GM21515 (cell line): ENCODE results near the gene RASD2.

Source experiments
- ATAC-seq: cut with Tn5 transposase; IDR thresholded peaks from one replicate; pipeline ENCODE4 v1.9.1; 2021; ENCODE audit not compliant: unreplicated experiment

Gene RASD2

DNA sequence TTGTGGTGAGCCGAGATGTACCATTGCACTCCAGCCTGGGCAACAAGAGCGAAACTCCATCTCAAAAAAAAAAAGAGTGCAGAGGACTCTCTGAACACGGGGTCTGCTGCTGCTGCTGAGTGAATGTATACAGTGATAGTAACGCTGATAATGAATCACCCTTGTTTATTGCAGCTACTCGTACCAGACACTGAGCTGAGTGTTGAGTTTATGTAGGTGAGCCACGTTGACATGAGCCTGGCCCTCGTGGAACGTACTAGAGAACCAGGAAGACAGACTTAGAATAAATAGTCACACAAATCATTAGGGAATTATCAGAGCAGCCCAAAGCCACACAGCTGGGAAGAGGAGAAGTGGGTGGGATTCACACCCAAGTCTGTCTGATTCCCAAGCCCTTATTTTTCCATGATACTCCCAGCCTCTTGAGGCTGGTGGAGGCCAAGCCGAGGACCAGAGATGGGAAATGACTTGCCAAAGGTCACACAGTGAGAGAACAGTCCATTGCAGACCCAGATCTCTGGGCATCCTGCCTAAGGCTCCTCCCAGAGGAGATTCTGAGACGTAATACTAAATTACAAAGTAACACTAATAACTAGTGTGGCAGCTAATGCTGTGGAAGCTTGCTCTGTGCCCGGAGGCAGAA lies 41.7 kb downstream of the RASD2 start:
- ATAC-seq = no peak

DNA sequence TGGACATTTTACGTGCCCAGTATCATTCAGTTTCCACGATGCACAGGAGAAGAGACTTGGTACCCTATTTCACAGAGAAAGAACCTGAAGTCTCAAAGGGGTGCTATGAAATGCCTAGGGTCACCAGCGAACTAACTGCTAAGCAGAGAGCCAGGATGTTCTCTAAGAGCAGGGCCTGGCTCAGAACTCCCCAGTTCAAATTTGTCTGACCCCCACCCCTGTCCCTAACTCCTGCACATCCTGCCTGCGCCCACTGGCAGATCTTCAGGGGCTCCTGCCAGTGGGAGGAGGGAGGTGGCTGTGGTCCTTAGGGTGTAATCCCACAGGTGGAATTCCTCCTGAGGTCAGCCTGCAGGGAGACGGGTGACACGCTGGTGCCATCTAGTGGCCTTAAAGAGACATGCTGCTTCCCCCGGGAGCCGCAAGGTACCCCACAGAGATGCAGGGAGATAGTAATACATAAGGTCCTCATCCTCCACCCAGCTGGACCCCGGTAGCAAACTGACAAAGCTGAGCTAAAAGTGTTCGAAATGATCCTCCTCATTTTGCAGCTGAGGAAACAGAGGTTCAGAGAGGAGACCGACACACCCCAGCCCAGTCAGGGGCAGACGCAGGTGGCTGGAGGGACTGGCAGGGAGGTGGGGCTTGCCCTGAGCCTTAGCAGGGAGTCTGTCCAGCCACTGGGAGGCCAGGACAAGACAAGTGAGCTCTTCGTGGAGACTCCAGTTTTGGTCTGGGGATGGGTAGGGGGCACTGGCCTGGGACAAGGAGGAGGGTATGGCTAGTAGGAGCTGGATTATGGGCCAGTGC lies 42.4 kb downstream of the RASD2 start:
- no peak for ATAC-seq

DNA sequence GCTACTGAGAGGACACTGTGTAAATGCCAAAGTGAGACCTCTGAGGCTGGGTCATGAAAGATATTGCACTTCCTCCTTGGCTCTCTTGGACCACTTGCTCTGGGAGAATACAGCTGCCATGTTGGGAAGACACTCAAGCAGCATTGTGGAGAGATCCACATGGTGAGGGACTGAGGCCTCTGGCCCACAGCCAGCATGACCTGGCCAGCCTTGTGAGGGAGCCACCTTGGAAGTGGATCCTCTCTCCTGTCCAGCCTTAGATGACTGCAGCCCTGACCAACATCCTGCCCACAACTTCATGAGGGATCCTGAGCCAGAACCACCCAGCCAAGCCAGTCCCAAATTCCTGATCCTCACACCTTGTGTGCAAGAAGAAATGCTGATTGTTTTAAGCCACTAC lies 46.1 kb downstream of the RASD2 start:
- ATAC-seq = no peak

DNA sequence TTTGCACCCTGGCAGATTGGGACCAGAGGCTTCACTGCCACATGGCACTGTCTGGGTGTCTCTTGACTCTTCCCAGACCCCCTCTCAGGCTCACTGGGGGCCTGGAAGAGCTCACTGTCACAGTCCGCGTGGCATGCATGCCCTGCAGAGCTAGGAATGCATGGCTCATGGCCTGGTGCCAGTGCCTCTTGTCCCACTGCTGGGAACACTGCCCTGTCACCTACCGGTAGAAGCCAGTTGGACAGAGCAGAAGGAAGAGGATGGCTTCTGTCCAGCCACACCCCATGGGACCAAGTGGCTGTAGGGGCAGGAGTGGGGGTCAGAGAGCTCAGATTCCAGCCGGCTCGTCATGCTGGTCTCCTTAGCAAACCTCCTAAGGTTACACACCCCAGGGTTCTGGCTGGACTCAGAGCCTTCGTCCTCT lies 46.8 kb downstream of the RASD2 start:
- ATAC-seq = no peak

DNA sequence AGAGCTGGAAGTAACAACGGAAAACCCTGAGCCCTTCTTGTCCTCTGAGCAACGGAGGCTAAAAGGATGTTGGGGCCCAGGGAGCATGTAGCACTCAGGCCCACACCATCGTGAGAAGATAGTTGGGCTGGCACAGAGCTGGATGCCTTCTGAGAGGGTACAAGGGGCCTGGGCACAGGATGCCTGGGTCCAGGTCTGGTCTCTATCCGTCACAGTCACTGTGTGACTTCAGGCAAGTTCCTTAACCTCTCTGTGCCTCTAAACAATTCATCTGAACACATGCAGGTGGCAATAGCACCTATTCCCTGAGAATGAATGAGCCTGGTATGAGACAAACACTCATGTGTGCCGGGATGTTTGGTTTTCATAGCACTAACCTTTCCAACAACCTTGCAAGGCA lies 47.3 kb downstream of the RASD2 start:
- no peak for ATAC-seq

DNA sequence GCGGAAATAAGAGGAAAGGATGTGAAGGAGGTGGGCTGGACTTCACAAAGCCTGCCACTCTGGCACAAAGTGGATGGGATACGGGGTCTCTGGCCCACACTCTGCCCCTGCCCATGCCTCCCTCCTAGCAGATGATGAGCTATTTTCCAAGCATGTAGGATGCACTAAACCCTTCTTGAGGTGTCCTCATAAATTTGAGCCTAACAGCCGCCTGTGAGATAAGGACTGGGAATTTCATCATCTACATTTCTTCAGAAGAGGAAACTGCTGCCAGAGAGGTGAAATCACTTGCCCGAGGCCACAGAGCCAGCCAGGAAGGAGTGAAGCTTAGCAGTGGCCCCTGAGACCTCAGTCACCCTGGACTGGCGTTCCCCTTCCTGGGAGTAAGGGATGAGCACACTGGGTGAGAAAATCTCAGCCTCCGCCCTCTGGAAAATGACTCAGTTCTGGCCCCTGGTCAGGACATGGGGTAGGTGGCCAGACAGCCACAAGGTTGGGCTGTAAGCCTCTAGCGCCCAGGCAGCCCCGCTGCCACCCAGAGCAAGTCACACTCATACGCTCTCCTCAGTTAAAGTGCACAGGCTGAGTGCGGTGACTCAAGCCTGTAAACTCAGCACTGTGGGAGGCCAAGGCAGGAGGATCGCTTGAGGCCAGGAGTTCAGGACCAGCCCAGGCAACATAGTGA lies 48.6 kb downstream of the RASD2 start:
- no peak for ATAC-seq

DNA sequence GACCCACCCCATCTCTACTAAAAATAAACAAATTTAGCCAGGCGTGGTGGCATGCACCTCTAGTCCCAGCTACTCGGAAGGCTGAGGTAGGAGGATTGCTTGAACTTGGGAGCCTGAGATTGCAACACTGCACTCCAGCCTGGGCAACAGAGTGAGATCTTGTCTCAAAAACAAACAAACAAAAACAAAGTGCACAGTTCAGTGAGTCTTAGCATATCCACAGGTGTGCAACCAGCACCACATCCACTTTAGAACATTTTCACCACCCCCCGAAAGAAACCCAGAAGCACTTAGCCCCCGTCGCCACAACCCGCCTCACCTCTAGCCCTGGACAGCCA lies 49.1 kb downstream of the RASD2 start:
- no peak for ATAC-seq

DNA sequence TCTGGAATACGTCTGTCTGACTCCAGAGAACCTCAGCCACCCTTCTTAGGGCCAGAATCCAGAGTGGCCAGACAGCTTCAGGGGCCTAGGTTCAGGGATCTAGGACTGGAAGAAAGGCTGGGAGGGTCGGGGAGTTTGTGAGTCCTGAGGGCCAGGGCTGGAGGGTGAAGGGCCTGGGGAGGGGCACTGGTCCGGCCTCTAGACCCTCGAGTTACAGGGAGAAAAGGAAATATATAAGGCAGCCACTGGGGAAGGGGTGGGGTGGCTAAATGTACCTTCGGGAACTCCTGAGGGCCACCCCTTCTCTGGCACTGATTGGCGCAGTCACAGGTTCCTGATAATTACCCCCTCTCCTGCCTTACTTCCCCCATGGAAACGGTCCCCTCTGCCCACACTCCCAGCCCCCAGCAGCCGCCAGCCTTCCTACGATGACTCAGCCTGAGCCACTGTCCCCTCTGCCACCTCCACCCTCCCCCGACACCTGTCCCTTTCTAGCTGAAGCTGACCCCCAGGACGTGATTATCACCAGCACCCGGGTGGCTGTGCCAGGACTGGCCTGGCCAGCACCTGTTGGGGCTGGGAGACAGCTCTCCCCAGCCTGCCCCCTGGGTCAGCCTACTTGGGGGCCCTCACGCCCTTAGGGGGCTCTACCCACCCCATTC lies 50.1 kb downstream of the RASD2 start:
- ATAC-seq = no peak

DNA sequence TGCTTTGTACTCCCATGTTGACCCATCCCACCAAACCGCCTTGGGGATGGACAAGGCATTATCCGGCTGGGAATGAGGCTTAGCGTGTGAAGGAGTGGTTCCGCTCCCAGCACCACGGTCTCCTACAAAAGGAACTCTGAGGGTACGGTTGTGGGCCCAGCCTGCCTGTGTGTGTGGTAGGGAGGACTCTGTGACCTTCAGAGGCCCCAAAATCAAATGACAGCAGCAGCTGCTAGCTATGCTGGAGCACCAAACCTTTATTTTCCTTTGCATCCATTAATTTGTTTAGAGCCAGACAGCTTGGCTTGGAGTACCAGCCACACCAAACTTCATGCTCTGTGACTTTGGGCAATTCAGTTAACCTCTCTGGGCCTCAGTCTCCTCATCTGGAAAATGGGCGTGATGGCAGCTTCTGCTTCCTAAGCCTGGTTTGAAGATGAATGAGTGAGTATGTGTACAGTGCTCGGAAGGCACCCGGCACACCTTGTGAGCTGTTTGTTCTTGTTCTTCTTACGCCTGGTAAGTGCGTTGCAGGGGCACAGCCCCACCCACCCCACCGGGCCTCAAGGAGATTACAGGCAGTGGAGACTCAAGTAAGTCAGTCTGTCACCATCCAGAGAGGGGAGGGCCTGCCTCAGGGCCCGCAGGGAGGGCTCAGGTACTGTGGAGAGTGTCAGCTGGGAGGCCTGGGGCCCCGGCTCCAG lies 51.2 kb downstream of the RASD2 start:
- no peak for ATAC-seq

DNA sequence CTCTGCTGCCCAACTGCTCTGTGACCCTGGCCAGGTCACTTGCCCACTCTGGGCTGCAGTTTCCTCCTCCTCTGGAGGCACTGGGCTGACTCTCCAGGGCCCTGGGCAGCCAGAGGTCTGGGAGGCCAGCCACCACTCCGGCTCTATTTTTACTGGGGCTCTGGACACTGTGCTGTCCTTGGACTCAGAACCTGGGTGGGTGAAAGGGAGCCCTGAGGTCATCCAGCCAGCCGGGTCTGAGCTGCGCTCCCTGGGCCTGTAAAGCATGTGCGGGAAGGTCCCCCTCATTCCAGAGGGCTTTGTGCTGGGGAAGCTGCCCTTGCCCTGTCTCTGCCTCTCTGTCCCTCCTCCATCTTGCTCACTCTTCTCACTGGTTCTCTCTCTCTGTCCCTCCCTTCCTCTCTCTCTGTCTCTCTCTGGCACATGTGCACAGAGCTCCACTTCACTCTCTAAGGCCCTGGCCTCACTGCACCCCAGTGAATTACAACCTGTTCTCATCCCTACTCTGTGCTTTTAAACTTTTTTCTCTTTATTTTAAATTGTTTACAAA lies 51.9 kb downstream of the RASD2 start:
- ATAC-seq = no peak

DNA sequence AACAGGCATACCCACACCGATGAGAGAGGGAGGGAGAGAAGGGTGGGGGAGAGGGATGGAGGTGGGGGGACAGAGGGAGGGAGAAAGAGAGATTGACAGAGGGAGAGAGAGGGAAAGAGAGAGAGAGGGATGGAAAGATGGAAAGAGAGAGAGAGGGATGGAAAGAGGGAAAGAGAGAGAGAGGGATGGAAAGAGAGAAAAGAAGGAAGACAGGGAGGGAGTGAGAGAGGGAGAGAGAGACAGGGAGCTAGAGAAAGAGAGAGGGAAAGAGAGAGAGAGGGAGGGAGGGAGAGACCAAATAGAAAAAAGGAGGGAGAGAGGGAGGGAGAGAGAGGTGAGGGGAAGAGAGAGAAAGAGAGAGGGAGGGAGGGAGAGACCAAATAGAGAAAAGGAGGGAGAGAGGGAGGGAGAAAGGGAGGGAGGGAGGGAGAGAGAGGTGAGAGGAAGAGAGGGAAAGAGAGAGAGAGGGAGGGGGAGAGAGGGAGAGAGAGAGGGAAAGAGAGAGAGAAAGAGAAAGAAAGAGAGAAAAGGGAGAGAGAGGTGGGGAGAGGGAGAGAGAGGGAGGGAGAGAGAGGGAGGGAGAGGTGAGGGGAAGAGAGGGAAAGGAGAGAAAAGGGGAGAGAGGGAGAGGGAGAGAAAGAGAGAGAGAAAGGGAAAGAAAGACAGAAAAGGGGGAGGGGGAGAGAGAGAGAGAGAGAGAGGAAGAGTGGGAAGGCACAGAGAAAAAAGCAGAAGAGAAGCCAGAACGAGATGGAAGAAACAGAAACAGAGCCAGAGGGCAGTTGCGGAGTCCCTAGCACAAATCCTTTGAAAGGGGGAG lies 52.6 kb downstream of the RASD2 start:
- ATAC-seq = no peak

DNA sequence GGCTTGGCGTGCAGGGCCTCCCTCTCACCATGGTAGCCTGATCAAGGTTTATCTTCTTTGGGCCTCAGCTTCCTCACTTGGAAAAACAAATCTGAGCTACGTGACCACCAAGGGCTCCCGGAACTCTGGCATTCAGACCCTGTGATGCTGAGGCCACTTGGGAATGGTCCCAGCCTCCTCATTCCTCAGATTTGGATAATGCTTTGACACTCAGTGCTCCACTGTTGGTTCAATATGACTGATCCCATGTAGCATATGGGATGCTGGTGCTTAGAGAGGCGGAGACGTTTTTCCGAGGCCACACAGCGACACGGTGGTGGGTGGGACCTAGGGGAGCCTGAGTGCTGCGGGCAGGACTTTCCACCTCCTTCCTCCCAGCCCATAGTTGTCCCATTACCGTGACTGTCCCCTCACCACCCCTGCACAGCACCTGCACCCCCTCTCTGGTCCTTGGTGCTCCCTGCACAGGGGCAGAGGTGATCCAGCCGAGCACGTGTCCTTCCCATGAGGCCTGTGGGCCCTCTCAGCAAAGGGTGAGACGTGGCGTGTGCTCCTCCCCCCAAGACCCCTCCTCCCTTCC lies 53.4 kb downstream of the RASD2 start:
- no peak for ATAC-seq

DNA sequence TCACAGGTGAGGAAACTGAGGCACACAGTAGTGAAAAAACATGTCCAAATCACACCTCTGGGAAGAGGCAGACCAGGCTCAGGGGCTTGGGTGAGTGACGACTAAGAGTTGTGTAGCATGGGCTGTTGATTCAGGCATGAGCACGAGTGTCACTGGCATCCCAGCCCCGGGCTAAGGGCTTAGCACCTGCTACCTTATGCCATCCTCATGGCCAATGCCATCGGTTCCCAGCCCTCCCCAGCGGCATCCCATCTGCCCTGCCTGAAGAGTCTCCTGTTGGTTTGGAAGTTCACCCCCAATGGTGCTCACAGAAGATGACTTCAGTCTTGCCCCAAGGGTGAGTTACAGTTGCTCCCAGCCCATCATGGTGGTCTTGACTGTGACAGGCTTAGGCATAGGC lies 54.1 kb downstream of the RASD2 start:
- ATAC-seq = no peak

DNA sequence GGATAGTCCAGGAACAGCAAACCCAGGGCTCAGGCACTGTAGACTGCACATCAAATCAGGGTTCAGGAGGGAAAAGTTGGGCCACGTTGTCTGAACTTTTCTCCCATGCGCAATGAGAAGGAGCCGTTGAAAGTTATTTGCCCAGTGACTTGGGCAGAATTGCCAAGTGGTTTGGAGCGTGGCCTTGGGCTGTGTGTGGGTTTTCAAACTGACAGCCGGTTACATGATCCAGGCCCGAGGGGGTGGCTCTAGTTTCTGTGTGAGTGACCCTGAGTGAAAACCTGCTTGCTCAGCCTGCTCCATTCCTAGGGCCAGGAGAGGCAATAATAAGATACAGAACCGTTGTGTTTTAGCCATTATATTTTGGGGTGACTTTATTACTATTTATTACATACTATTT lies 56.2 kb downstream of the RASD2 start:
- no peak for ATAC-seq

DNA sequence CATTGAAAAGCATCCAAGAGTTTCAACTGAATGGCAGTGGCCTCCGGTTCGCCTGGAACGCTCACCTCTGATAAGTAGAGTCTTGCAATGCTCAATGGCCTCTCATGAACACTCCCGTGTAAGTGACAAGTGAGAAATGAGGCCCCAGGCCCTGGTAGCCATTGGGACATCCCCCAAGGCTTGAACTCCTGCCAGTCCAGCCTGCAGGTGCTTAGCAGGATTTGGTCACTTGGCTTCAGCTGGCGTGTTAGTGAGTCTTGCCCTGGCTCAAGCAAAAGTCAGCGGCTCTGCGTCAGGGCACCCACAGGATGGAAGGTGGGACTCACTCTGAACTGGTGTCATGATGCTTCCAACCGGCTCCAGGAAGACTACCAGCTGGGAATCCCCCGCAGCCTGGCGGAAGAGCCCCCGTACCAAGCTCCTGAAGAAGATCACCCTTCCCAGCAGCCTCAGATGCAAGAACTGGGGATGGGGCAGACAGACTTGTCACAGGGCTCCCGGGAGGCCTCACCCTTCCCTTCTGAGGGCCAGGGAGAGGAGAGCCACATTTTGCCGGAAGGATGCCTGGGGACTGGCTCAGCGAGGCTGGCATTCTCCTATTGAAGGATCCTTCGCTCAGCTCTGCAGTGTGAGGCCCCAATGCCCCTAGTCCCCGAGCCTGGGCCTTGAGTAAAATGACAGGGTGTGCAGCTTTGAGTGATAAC lies 57.2 kb downstream of the RASD2 start:
- ATAC-seq = no peak

DNA sequence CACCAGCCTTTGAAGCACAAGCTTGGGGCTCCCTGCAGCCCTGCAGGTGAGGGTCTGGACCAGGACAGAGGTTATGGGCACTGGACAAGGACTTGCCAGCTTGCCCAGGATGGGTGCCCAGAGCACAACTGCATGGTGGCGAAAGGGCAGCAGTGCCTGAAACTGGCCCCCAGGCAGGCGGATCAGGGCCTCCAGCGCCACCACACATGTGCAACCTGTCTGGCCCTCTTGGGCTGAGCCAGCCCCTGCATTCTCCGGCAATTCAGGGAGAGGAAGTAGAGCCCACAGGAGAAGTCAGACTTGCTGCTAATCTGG lies 57.7 kb downstream of the RASD2 start:
- ATAC-seq = no peak

DNA sequence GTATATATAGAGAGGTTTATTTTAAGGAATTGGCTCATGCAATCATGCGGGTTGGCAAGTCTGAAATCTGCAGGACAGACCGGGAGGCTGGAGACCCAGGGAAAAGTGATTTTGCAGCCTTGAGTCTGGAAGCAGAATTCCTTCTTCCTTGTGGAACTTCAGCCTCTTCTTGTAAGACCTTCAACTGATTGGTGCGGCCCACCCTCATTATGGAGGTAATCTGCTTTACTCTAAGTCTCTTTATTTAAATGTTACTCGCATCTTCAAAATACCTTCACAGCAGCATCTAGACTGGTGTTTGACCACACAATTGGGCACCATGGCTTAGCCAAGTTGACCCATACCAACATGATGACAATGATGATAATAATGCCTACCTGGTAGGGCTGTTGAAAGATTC lies 58.7 kb downstream of the RASD2 start:
- no peak for ATAC-seq

DNA sequence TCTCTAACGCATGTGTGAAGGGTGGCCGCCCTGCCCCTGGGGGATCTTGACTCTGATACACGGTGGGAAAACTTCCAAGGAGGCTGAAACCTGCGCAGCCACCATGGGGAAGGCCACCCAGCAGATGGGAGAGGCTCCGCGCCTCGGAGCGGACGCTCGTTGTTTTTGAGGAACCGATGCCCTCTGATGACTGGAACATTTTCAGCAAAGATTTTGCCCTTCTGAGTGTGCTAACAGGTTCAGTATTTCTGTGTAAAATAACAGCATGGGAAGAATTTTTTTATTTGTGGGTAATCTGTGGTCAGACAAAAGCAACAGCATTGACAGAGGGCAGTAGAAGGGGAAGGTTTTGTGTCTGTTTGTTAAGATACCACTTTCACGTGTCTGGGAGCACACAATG lies 59.8 kb downstream of the RASD2 start:
- ATAC-seq = no peak

DNA sequence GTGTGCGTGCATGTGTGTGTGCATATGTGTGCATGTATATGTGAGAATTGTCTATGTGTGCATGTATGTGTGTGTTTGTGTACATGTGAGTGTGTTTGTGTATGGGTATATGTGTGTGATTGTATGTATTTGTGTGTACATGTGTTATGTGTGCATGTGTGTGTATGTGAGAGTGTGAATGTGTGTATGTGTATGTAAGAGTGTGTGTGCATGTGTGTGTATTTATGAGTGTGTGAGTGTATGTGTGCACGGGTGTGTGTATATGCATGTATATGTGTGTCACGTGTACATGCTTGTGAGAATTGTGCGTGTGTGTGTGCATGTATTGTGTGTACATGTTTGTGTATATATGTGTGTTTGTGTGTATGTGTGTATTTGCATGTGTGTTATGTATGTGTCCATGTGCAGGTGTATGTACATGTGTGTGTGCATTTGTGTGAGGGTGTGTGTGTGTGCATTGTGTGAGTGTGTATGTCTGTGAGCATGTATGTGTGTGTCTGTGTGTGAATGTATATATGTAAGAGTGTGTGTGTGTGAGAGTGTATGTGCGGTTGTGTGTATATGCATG lies 60.5 kb downstream of the RASD2 start:
- ATAC-seq = no peak
